GM23248 (cell line): Measurements from ENCODE around the gene FGGY.

Experiments
- EZH2 ChIP-seq: fragments of 200-600 bp; sonication (generic); IDR thresholded peaks from 2 replicates; pipeline ENCODE4 v1.6.1; 2018; ENCODE audit warnings: antibody characterized with exemption, mild to moderate bottlenecking; ENCODE audit not compliant: insufficient read depth, poor library complexity, severe bottlenecking
- EZH2phosphoT487 ChIP-seq: fragments of 200-600 bp; sonication (generic); IDR thresholded peaks from 2 replicates; pipeline ENCODE4 v1.6.1; 2018; ENCODE audit warnings: antibody characterized with exemption, moderate library complexity, mild to moderate bottlenecking, low read depth; ENCODE audit not compliant: insufficient read depth

DNA sequence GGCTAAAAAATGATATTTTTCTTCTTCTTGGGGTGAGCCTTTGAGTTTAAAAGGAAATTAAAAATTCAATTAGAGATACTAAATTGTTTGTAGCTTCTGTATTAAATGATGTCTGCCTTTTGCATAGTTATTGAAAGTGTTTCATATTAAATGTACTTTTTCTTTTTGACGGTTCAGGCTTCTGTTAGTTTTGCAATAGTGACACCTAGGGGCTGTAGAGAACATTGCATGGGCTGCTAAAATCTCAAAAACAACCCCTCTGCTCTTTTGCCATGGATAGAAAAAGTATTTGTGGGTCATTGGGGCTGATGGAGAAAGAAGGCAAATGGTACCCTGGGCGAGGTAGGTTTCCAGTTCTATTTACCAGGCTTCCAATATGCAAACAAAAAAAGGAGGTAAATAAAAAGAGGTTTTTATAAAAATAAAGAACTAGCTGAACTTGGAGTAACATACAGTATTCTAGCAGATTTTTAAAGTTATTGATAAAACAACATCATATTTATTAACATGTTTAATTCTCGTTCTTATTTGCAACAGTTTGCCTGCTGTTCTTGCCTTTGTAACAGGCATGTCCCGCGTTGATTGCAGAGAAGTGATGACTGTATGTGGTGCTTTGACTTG is 402.4 kb downstream of the FGGY start:
- TF ChIP-seq EZH2 (no peak), EZH2phosphoT487 (no peak)
